A673 (cell line): ENCODE results near the gene RAP1GAP. TPM values are rescaled to one million over a fixed set of nuclear protein-coding genes. Genes with fewer than 3 reads are reported as not detected.

Source experiments
- BruUV-seq: library from RNA; stranded (reverse); fragments of 400-500 nt; replicated peaks from 2 replicates; lab custom pipeline; 2021; lab: Mats Ljungman, UMichigan
- CTCF ChIA-PET: fragments of 300-600 bp; sonication (Branson Sonifier 250); formaldehyde crosslinking; loops from one replicate; lab custom pipeline; 2022; ENCODE audit warnings: antibody characterized with exemption; lab: Charles Lee
- POLR2A ChIA-PET: fragments of 300-600 bp; sonication (Branson Sonifier 250); formaldehyde crosslinking; loops from one replicate; lab custom pipeline; 2022; ENCODE audit warnings: antibody characterized with exemption; ENCODE audit not compliant: low non-redundant PET; lab: Charles Lee
- DNase-seq: peaks from one replicate; pipeline ENCODE4 v3.0.0-alpha.2; 2015; ENCODE audit warnings: low spot score
- H3K27ac ChIP-seq: fragments of 200-600 bp; sonication (generic); 2 replicates; pipeline ENCODE4 v1.5.1; 2016; ENCODE audit warnings: mixed run types, low read depth, mild to moderate bottlenecking, mixed read lengths, antibody characterized with exemption, low read length; ENCODE audit not compliant: poor library complexity, severe bottlenecking
- H3K27me3 ChIP-seq: fragments of 200-600 bp; sonication (generic); replicated peaks from 2 replicates; pipeline ENCODE4 v1.6.1; 2017; ENCODE audit warnings: mixed run types, low read depth, mild to moderate bottlenecking, mixed read lengths, antibody characterized with exemption, low read length; ENCODE audit not compliant: insufficient read depth, poor library complexity
- H3K36me3 ChIP-seq: fragments of 200-600 bp; sonication (generic); 2 replicates; pipeline ENCODE4 v1.6.1; 2016; ENCODE audit warnings: mixed run types, mild to moderate bottlenecking, mixed read lengths, antibody characterized with exemption, low read length; ENCODE audit not compliant: insufficient read depth, poor library complexity, severe bottlenecking
- H3K4me1 ChIP-seq: fragments of 200-600 bp; sonication (generic); 2 replicates; pipeline ENCODE4 v1.6.1; 2017; ENCODE audit warnings: mixed run types, mild to moderate bottlenecking, mixed read lengths, antibody characterized with exemption, low read length; ENCODE audit not compliant: insufficient read depth, poor library complexity, severe bottlenecking
- H3K4me3 ChIP-seq: fragments of 200-600 bp; sonication (generic); 2 replicates; pipeline ENCODE4 v1.5.1; 2016; ENCODE audit warnings: low read depth, mixed run types, mild to moderate bottlenecking, mixed read lengths, low read length; ENCODE audit not compliant: poor library complexity, severe bottlenecking
- H3K9me3 ChIP-seq: fragments of 200-600 bp; sonication (generic); 2 replicates; pipeline ENCODE4 v1.6.1; 2016; ENCODE audit warnings: mixed run types, low read depth, mild to moderate bottlenecking, mixed read lengths, antibody characterized with exemption, low read length; ENCODE audit not compliant: poor library complexity, severe bottlenecking
- CTCF ChIP-seq: fragments of 300-800, 200-600 bp; sonication (generic); conservative IDR thresholded peaks from 2 replicates; pipeline ENCODE4 v1.5.1; 2017; ENCODE audit warnings: low read depth, mild to moderate bottlenecking, antibody characterized with exemption, low read length, moderate library complexity, mixed read lengths
- EZH2 ChIP-seq: fragments of 200-600 bp; sonication (generic); IDR thresholded peaks from 2 replicates; pipeline ENCODE4 v1.6.1; 2017; ENCODE audit warnings: borderline replicate concordance, low read depth, mild to moderate bottlenecking, mixed read lengths, antibody characterized with exemption, low read length; ENCODE audit not compliant: poor library complexity, severe bottlenecking
- intact Hi-C: fragments of 100-400 bp; cut with micrococcal nuclease; formaldehyde crosslinking; loops from one replicate; pipeline ENCODE4 v1.10.0; 2022; ENCODE audit not compliant: unreplicated experiment
- total RNA-seq: library from RNA; stranded (reverse); gene quantifications from 2 replicates; pipeline ENCODE4 v1.2.3, GENCODE V29; 2021

Gene RAP1GAP
- total RNA-seq, 1 experiment from 2014 or later = 37.7 TPM

- intact Hi-C loops = loop anchor here (5.0 kb wide), 1 partner anchor 261 kb away; no protein-coding TSS in a partner anchor
- no peak overlapping the region for H3K27ac ChIP-seq
- BruUV-seq = no TSS peak
- H3K36me3 ChIP-seq = peaks cover 49% of the 10 kb centered on the region
- H3K4me1 ChIP-seq = peaks cover 7% of the 10 kb centered on the region
- no peak for DNase-seq
- no peak overlapping the region for H3K4me3 ChIP-seq
- no peak for TF ChIP-seq EZH2
- TF ChIP-seq CTCF = no peak
- POLR2A ChIA-PET = no interaction called here
- H3K9me3 ChIP-seq = no peaks in the 10 kb centered on the region
- CTCF ChIA-PET = no interaction called here
- H3K27me3 ChIP-seq = no peaks in the 10 kb centered on the region
These were observed 32.2 kb upstream of the RAP1GAP start for GRCh38 chr1:21701401-21701800.

GRCh38 chr1:21700094-21700493 lies 30.9 kb upstream of the RAP1GAP start:
- Histone ChIP-seq H3K4me3 (no peak overlapping the region), H3K27ac (no peak overlapping the region), H3K4me1 (no peaks in the 10 kb centered on the region), H3K36me3 (peaks cover 45% of the 10 kb centered on the region), H3K27me3 (no peaks in the 10 kb centered on the region), H3K9me3 (no peaks in the 10 kb centered on the region)
- POLR2A ChIA-PET = no interaction called here
- DNase-seq = no peak
- CTCF ChIA-PET = no interaction called here
- BruUV-seq = no TSS peak
- intact Hi-C loops = loop anchor here (5.0 kb wide), 1 partner anchor 262 kb away; no protein-coding TSS in a partner anchor
- no peak for TF ChIP-seq EZH2
- no peak for TF ChIP-seq CTCF

- intact Hi-C loops = no loop called here
- no peak overlapping the region for H3K27ac ChIP-seq
- no peak for TF ChIP-seq CTCF
- TF ChIP-seq EZH2 = no peak
- no TSS peak for BruUV-seq
- DNase-seq = no peak
- POLR2A ChIA-PET = no interaction called here
- CTCF ChIA-PET = no interaction called here
- H3K27me3 ChIP-seq = no peaks in the 10 kb centered on the region
- H3K9me3 ChIP-seq = no peaks in the 10 kb centered on the region
- H3K4me3 ChIP-seq = no peak overlapping the region
- H3K4me1 ChIP-seq = no peaks in the 10 kb centered on the region
- H3K36me3 ChIP-seq = peaks cover 40% of the 10 kb centered on the region
These were observed 27.8 kb upstream of the RAP1GAP start for GRCh38 chr1:21696931-21697330.
